Uterus (tissue), 4 donors: Measurements from ENCODE around the gene ZNF777. TPM values are rescaled to one million over a fixed set of nuclear protein-coding genes. Genes with fewer than 3 reads are reported as not detected.
"Not testable (repeated sequence)": the region's sequence is repeated elsewhere in the genome, so short reads cannot be mapped to it uniquely, and the experiment has no call there.

ENCODE experiments used
- DNase-seq, 2 donors: peaks; one replicate each; pipeline ENCODE4 v3.0.0-alpha.2; 2019 to 2020
- H3K27ac ChIP-seq, 2 donors: fragments of 200-600 bp; sonication (generic); 1 replicate in 1 of 2; 2 replicates in 1 of 2; pipeline ENCODE4 v1.5.1; 2016 to 2018
- H3K27me3 ChIP-seq, 2 donors: fragments of 200-600 bp; sonication (generic); one replicate each; pipeline ENCODE4 v1.5.1; 2018 to 2019; ENCODE audit warnings: control low read depth in 1 of 2
- H3K36me3 ChIP-seq, 2 donors: fragments of 200-600 bp; sonication (generic); one replicate each; pipeline ENCODE4 v1.5.1; 2019; ENCODE audit warnings: control low read depth in 1 of 2
- H3K4me1 ChIP-seq, 2 donors: fragments of 200-600 bp; sonication (generic); one replicate each; pipeline ENCODE4 v1.5.1; 2018 to 2019; ENCODE audit warnings: control low read depth in 1 of 2
- H3K4me3 ChIP-seq, 2 donors: fragments of 200-600 bp; sonication (generic); 1 replicate in 1 of 2; 2 replicates in 1 of 2; pipeline ENCODE4 v1.5.1; 2018 to 2019; ENCODE audit warnings: mild to moderate bottlenecking in 1 of 2
- H3K9me3 ChIP-seq, 2 donors: fragments of 200-600 bp; sonication (generic); one replicate each; pipeline ENCODE4 v1.5.1; 2019; ENCODE audit warnings: control low read depth in 1 of 2
- POLR2A ChIP-seq, 2 donors: fragments of 450-650 bp; IDR thresholded peaks; one replicate each; pipeline ENCODE4 v1.6.1; 2016; ENCODE audit warnings: antibody characterized with exemption in 2 of 2, mild to moderate bottlenecking in 1 of 2, moderate library complexity in 1 of 2
- intact Hi-C: fragments of 100-400 bp; cut with DNase I; formaldehyde crosslinking; loops from one replicate; pipeline ENCODE4 v1.15.1; 2023; ENCODE audit warnings: low total_unique reads
- total RNA-seq, 4 donors: library from RNA; depleted of rRNA in 3 of 4; stranded (reverse); fragments of >200 nt in 3 of 4; gene quantifications; one replicate each; pipeline versions ENCODE4 v1.1.0 to v1.2.4, GENCODE V29; 2014 to 2023
- TF ChIP-seq, protein P1 (sequence below), 4 experiments: fragments of 200-600 bp in 2 of 4; fragments of 450-650 bp in 2 of 4; sonication (generic) in 2 of 4; IDR thresholded peaks; one replicate each; pipeline ENCODE4 v1.5.1; 2016 to 2019; ENCODE audit warnings: antibody characterized with exemption in 4 of 4, mild to moderate bottlenecking in 2 of 4, moderate library complexity in 1 of 4
- donor health status: DM: yes; HTN: yes; CAD: no.

Gene ZNF777
- total RNA-seq, 4 donors from 2014 or later = 4.4 to 15.9 (median 5.8) TPM

DNA sequence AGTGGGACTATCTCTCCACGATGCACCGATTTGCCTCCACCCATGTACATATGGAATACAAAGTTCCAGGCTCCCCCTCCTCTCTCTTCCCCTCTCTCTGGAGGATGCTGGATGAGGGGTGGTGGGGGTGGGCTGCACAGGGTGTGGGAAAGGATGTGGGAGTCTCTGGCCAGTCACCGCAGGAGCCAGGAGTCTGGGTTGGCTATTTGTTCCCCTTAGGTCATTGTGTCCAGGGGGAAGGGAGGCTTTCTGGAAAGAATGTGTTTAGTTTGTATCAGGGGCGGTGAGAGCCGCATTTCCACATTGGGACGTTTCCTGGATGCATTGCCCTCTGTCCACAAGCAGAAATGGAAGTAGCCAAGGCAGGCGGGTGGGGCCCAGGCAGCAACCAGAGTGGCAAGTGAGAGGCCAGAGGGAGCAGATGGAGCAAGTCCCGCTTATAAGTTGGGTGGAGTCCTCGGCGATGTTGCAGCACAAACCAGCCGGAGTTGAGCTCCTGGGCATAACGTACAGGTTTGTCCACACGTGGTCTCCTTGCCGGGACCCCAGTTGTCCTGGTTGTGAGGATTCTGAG is 63.3 kb downstream of the ZNF777 start:
- Histone ChIP-seq H3K36me3 (no peaks in the 10 kb centered on the region), H3K27ac (no peak overlapping the region), H3K4me3 (no peak overlapping the region), H3K4me1 (no peaks in the 10 kb centered on the region), H3K27me3 (no peaks in the 10 kb centered on the region), H3K9me3 (no peaks in the 10 kb centered on the region)
- intact Hi-C loops = no loop called here
- no peak for DNase-seq
- no peak for TF ChIP-seq POLR2A (IDR thresholded peaks at IDR 0.05)
- TF ChIP-seq, protein P1, sequence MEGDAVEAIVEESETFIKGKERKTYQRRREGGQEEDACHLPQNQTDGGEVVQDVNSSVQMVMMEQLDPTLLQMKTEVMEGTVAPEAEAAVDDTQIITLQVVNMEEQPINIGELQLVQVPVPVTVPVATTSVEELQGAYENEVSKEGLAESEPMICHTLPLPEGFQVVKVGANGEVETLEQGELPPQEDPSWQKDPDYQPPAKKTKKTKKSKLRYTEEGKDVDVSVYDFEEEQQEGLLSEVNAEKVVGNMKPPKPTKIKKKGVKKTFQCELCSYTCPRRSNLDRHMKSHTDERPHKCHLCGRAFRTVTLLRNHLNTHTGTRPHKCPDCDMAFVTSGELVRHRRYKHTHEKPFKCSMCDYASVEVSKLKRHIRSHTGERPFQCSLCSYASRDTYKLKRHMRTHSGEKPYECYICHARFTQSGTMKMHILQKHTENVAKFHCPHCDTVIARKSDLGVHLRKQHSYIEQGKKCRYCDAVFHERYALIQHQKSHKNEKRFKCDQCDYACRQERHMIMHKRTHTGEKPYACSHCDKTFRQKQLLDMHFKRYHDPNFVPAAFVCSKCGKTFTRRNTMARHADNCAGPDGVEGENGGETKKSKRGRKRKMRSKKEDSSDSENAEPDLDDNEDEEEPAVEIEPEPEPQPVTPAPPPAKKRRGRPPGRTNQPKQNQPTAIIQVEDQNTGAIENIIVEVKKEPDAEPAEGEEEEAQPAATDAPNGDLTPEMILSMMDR (IDR thresholded peaks at IDR 0.05) = no peak

GRCh38 chr7:149388550-149389335 is 72.1 kb downstream of the ZNF777 start:
- H3K9me3 ChIP-seq, DNase-seq, intact Hi-C loops, H3K4me3 ChIP-seq, H3K4me1 ChIP-seq, H3K27me3 ChIP-seq, H3K36me3 ChIP-seq, H3K27ac ChIP-seq: not testable (repeated sequence)

DNA sequence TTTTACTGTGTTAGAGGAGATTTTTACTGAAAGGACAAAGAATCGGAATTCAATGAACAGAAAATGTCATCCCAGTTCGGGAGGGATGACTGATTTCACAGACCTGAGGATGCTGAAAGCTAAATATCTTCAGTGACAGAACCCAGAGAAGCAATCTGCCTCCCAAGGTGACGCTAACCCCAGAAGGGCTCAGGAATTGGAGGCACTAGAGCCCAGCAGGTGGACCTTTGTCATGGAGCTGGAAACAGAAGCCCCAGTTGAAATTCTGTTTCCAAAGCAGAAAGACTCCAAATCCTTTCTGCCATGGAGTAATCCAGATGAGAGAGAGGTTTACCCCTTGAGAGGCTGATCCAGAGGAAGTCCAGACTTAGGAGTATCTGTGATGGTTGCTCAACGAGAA is 74.3 kb downstream of the ZNF777 start:
- H3K4me1 ChIP-seq, H3K36me3 ChIP-seq, H3K27ac ChIP-seq, intact Hi-C loops, H3K4me3 ChIP-seq, H3K9me3 ChIP-seq, DNase-seq, H3K27me3 ChIP-seq: not testable (repeated sequence)

DNA sequence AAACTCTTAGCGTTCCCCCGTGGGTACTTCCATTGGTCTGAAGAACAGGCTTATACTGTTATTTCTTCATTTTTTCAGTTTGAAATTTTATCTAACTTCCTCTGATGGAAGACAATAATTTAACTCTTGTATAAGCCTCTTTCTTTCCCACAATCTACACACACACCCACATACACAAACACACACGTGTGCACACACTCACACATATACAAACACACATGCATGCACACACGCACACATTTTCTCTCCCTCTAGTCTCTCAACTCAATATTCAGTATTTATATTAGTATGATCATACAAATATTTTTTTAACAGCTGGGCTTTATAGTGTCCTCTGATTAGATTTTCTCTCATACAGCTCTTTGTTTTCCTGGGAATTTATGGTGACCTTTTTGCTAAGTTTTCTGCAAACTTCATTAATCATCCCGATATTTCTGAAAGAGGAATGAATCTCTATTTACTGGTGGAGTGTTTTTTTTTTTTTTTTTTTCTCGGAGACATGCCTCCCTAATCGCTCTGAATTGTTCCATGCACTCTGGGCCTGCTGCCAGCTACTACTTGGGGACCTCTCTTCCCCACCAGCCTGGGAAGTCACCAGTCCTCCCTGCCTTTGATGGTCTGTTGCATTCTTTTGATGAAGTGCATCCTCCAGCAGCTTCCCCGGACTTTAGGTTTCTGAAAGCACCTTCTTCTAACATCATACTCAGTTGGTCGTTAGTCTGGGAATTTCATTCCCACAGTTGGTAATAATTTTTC is 75.5 kb downstream of the ZNF777 start:
- TF ChIP-seq, protein P1 (IDR thresholded peaks at IDR 0.05) = no peak
- no peak for TF ChIP-seq POLR2A (IDR thresholded peaks at IDR 0.05)
- Histone ChIP-seq H3K27ac (no peak overlapping the region), H3K9me3 (peaks cover 0 to 6% of the 10 kb centered on the region in 2 donors), H3K4me1 (no peaks in the 10 kb centered on the region), H3K36me3 (no peaks in the 10 kb centered on the region), H3K27me3 (no peaks in the 10 kb centered on the region), H3K4me3 (no peak overlapping the region)
- intact Hi-C loops = no loop called here
- DNase-seq = no peak

Other genes with a start within 250 kb of the ZNF777 start
- gene ZNF212, start 221.4 kb downstream of the ZNF777 start, total RNA-seq = 10 to 100 TPM in 1 of 4 donors, 1 to 10 TPM in 3; 2.9 to 14.1 (median 7.7) TPM
- gene ZNF783, start 198.9 kb downstream of the ZNF777 start, total RNA-seq = 10 to 100 TPM in 3 of 4 donors, 1 to 10 TPM in 1; 2.6 to 26.7 (median 19.3) TPM
- 10 to 100 TPM; 15.6 to 30.5 (median 20.2) TPM for gene ZNF746, start 36.7 kb upstream of the ZNF777 start, total RNA-seq